Measurements from ENCODE around the gene C11orf68. TPM values are rescaled to one million over a fixed set of nuclear protein-coding genes. Genes with fewer than 3 reads are reported as not detected.

C11orf68 gene
- total and polyA plus RNA-seq, 9 of the 15 experiments (the other 6 are each of a cell fraction or from before 2014, with no cell fraction given), result 3.6 to 35.9 (median 12.8) TPM

DNA sequence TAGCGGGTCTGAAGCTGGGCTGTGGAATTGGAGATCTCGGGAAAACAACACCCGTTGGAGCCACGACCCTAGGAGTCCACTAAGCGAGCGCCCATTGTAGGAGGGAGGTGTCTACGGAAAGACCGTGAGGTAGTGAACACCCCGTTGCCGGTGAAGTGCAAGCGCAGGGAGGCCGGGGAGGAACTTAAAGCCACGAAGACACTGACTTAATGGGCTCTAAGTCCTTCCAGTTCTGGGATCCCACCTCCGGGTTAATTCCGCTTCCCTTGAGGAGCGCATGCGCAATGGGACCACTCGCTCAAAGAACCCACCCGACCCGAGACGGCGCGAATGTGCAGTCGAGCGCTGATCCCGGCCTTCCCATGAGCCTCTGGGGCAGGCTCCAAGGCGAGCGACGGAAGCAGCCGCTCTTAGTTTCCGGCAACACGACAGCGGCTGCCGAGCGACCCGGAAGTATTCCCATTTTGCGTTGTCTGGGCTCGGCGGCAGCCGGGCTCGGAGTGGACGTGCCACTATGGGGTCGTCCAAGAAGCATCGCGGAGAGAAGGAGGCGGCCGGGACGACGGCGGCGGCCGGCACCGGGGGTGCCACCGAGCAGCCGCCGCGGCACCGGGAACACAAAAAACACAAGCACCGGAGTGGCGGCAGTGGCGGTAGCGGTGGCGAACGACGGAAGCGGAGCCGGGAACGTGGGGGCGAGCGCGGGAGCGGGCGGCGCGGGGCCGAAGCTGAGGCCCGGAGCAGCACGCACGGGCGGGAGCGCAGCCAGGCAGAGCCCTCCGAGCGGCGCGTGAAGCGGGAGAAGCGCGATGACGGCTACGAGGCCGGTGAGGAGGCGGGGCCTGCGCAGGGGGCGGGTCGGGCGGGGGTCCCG is 42.6 kb upstream of the C11orf68 start, which contains the start of gene SART1 (continued):
- TF ChIP-seq, protein P1, sequence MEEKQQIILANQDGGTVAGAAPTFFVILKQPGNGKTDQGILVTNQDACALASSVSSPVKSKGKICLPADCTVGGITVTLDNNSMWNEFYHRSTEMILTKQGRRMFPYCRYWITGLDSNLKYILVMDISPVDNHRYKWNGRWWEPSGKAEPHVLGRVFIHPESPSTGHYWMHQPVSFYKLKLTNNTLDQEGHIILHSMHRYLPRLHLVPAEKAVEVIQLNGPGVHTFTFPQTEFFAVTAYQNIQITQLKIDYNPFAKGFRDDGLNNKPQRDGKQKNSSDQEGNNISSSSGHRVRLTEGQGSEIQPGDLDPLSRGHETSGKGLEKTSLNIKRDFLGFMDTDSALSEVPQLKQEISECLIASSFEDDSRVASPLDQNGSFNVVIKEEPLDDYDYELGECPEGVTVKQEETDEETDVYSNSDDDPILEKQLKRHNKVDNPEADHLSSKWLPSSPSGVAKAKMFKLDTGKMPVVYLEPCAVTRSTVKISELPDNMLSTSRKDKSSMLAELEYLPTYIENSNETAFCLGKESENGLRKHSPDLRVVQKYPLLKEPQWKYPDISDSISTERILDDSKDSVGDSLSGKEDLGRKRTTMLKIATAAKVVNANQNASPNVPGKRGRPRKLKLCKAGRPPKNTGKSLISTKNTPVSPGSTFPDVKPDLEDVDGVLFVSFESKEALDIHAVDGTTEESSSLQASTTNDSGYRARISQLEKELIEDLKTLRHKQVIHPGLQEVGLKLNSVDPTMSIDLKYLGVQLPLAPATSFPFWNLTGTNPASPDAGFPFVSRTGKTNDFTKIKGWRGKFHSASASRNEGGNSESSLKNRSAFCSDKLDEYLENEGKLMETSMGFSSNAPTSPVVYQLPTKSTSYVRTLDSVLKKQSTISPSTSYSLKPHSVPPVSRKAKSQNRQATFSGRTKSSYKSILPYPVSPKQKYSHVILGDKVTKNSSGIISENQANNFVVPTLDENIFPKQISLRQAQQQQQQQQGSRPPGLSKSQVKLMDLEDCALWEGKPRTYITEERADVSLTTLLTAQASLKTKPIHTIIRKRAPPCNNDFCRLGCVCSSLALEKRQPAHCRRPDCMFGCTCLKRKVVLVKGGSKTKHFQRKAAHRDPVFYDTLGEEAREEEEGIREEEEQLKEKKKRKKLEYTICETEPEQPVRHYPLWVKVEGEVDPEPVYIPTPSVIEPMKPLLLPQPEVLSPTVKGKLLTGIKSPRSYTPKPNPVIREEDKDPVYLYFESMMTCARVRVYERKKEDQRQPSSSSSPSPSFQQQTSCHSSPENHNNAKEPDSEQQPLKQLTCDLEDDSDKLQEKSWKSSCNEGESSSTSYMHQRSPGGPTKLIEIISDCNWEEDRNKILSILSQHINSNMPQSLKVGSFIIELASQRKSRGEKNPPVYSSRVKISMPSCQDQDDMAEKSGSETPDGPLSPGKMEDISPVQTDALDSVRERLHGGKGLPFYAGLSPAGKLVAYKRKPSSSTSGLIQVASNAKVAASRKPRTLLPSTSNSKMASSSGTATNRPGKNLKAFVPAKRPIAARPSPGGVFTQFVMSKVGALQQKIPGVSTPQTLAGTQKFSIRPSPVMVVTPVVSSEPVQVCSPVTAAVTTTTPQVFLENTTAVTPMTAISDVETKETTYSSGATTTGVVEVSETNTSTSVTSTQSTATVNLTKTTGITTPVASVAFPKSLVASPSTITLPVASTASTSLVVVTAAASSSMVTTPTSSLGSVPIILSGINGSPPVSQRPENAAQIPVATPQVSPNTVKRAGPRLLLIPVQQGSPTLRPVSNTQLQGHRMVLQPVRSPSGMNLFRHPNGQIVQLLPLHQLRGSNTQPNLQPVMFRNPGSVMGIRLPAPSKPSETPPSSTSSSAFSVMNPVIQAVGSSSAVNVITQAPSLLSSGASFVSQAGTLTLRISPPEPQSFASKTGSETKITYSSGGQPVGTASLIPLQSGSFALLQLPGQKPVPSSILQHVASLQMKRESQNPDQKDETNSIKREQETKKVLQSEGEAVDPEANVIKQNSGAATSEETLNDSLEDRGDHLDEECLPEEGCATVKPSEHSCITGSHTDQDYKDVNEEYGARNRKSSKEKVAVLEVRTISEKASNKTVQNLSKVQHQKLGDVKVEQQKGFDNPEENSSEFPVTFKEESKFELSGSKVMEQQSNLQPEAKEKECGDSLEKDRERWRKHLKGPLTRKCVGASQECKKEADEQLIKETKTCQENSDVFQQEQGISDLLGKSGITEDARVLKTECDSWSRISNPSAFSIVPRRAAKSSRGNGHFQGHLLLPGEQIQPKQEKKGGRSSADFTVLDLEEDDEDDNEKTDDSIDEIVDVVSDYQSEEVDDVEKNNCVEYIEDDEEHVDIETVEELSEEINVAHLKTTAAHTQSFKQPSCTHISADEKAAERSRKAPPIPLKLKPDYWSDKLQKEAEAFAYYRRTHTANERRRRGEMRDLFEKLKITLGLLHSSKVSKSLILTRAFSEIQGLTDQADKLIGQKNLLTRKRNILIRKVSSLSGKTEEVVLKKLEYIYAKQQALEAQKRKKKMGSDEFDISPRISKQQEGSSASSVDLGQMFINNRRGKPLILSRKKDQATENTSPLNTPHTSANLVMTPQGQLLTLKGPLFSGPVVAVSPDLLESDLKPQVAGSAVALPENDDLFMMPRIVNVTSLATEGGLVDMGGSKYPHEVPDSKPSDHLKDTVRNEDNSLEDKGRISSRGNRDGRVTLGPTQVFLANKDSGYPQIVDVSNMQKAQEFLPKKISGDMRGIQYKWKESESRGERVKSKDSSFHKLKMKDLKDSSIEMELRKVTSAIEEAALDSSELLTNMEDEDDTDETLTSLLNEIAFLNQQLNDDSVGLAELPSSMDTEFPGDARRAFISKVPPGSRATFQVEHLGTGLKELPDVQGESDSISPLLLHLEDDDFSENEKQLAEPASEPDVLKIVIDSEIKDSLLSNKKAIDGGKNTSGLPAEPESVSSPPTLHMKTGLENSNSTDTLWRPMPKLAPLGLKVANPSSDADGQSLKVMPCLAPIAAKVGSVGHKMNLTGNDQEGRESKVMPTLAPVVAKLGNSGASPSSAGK (IDR thresholded peaks at IDR 0.05), result peak; percentile 16; the same call in 1 of the 2 replicates
- peak; percentile 53 for TF ChIP-seq FUS (optimal IDR thresholded peaks at IDR 0.05; ENCODE audit: low read depth, low read length)
- peak; percentile 61; the same call in 1 of the 2 replicates for TF ChIP-seq FOXP1 (CRISPR knock-in tag; IDR thresholded peaks at IDR 0.05)
- peak; percentile 59; the same call in 1 of the 2 replicates for TF ChIP-seq ZNF75A (CRISPR knock-in tag; IDR thresholded peaks at IDR 0.05)
- peak; percentile 93 for TF ChIP-seq SIN3B (IDR thresholded peaks at IDR 0.05; ENCODE audit: low read depth)
- TF ChIP-seq NR4A1 (CRISPR knock-in tag; IDR thresholded peaks at IDR 0.05), result peak; percentile 71; the same call in 1 of the 2 replicates
- TF ChIP-seq NR4A1 (tag; IDR thresholded peaks at IDR 0.05), result no peak
- TF ChIP-seq BRF1 (IDR thresholded peaks at IDR 0.05; ENCODE audit: borderline replicate concordance, extremely low read depth, insufficient read length), result no peak
- TF ChIP-seq ARNT (IDR thresholded peaks at IDR 0.05), result peak in 1 of 2 experiments; percentile 54; a peak in 1 of 4 replicates
- peak; percentile 86 for TF ChIP-seq POLR2AphosphoS5 (IDR thresholded peaks at IDR 0.05; ENCODE audit: control insufficient read depth, insufficient read depth, low read depth, low read length)
- no peak for TF ChIP-seq NUFIP1 (IDR thresholded peaks at IDR 0.05; ENCODE audit: partially characterized antibody)
- no peak; the same call in 1 of the 2 replicates for TF ChIP-seq ZC3H4 (CRISPR knock-in tag; IDR thresholded peaks at IDR 0.05; ENCODE audit: borderline replicate concordance)
- TF ChIP-seq LEF1 (IDR thresholded peaks at IDR 0.05), result no peak
- TF ChIP-seq HCFC1 (IDR thresholded peaks at IDR 0.05; ENCODE audit: low read depth, low read length), result peak; percentile 86
- TF ChIP-seq, protein P2, sequence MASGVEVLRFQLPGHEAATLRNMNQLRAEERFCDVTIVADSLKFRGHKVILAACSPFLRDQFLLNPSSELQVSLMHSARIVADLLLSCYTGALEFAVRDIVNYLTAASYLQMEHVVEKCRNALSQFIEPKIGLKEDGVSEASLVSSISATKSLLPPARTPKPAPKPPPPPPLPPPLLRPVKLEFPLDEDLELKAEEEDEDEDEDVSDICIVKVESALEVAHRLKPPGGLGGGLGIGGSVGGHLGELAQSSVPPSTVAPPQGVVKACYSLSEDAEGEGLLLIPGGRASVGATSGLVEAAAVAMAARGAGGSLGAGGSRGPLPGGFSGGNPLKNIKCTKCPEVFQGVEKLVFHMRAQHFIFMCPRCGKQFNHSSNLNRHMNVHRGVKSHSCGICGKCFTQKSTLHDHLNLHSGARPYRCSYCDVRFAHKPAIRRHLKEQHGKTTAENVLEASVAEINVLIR (CRISPR knock-in tag; IDR thresholded peaks at IDR 0.05), result peak; percentile 30; the same call in 1 of the 2 replicates
